Activated gamma-delta T cell treated with Interleukin-2 at 50 U/mL for 16 hours (primary cell): ENCODE data around the gene NLRP6.
"Not testable (repeated sequence)": the region's sequence is repeated elsewhere in the genome, so short reads cannot be mapped to it uniquely, and the experiment has no call there.

Experiments used
- DNase-seq: peaks from one replicate; pipeline ENCODE4 v3.0.0-alpha.2; 2020

NLRP6 gene

GRCh38 chr11:311013-311748 is 33.0 kb downstream of the NLRP6 start:
- not testable (repeated sequence) for DNase-seq

DNA sequence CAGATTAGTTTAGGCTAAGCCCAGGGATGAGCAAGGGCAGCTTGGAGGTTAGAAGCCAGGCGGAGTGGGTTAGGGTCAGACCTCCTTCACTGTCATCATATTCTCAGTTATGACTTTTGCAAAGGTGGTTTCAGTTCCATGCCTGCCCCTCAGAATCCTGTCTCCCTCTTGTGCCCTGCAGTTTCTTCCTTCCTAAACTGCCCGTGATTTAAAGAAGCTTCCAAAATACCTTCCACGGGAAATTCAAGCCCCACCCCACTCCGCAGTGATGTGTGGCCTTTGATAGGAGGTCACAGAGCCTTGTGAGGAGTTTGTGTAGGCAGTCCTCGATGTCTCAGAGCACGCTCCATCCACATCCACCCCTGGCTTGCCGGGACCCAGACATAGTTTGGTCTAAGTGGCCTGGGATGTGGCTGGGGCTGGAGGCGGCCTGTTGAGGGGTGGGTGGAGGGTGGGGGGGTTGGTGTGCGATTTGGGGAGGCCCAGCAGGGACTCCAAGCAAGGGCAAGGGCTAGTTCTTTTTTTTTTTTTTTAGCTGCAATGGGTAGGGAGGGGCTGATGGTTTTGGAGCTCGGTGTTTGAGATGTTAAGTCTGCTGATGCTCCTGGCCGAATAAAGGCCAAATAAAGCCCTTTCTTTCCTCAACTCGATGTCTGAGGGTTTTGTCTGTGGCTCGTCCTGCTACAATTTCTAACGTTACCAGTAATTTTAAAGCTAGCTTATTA is 34.0 kb downstream of the NLRP6 start:
- DNase-seq, result no peak

DNA sequence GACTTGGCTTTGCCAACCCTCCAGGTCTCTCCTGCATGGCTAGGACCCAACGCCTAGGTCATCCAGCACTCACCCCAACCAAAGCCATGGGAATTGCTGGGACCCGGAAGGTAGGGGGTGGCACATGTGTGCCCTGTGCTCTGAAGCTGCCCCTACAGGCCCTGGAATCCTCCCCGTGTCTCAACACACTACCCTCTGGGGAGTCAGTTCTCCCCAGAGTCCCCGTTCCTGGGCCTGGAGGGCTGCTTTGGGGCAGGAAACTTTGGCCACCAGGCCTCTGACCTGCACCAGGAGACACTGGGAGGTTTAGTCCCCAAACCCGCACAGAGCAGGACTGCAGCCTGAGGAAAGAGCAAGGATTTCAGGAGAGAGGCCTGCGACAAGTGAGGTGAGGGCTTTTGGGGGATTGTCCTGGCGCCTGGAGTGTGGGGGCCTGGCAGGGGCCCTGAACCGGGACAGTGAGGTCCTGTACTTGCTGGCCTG is 35.1 kb downstream of the NLRP6 start:
- DNase-seq, result no peak

GRCh38 chr11:313787-314553 is 35.8 kb downstream of the NLRP6 start, which contains the start of gene IFITM1:
IFITM1 (plus strand) TSS chr11:314040; CDS start chr11:314171, 131 bp downstream.
- peak; percentile 60 for DNase-seq

DNA sequence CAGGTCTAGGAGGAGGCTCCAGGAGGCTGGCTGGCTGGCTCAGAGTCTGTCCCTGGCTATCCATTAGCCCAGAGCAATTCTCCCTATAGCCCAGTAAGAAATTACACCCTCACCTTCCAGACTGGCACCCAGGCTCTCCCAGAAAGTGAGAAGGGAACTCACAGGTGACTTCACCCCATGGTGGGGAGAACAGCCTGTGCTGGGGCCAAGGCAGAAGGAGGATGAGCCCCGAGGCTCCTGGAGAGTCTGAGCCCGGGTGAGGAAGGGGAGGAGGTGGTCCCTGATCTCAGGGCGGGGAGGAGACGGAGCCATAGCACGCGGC is 36.3 kb downstream of the NLRP6 start:
- DNase-seq, result not testable (repeated sequence)

DNA sequence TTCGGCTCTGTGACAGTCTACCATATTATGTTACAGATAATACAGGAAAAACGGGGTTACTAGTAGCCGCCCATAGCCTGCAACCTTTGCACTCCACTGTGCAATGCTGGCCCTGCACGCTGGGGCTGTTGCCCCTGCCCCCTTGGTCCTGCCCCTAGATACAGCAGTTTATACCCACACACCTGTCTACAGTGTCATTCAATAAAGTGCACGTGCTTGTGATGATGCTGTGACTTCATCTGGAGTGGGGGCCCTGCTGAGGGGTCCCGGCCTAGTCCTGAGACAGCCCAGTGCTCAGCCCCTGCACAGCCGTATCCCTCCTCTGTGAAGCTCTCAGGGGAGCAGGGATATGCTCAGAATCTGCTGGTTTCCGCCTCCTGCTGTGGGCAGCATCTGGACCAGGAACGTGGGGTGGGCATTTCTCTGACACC is 36.9 kb downstream of the NLRP6 start:
- no peak for DNase-seq

- DNase-seq, result no peak
Observed at GRCh38 chr11:315516-315994, 37.3 kb downstream of the NLRP6 start.

GRCh38 chr11:316031-316701 is 38.0 kb downstream of the NLRP6 start:
- DNase-seq, result no peak

DNA sequence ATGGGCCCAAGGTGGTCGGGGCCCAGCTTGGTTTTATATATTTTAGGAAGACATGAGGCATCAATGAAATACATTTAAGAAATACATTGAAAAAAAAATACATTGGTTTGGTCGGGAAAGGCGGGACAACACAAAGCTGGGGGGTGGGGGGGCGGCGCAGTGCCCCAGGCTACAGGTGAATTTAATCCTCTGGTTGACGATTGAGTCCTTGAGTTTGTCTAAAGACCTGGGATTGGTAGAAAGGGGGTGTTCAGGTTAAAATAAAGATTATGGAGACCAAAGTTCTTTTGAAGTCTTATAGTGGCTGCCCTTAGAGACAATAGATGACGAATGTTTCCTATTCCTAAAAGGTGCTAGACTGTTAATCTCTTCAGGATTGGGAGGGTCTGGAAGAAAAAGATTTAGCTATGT is 38.7 kb downstream of the NLRP6 start:
- no peak for DNase-seq

DNA sequence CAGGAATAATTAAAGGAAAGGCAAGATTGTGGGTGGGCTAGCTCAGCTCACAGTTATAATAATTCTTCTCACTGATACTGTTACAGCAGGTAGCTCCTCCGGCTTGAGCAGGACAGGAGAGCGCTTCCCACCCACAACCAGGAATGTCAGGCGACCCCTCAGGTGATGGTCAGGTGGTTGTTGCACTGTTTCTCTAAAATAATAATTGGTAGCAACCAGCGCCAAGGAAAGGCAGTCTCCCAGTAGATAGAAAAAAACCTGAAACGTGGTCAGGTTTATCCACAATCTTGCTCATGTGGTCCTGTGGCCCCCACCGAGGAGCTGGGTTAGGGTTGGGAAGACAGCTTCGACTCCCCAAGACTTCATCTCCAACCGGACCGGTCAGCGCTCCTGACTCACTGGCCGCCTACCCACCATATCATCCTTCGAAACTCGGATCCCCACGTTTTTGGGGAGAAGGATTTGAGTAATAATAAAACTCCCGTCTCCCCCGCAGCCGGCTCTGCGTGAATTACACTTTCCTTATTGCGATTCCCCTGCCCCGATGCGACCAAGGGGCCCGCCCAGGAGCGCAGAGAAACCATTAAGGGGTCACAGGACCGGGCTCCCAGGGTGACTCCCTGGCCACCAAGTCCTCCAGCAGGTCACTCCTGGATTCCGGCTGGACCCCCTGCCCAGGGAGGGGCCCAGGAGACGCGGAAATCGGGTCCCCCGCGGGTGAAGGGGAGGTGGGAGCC is 39.6 kb downstream of the NLRP6 start:
- DNase-seq, result not testable (repeated sequence)

GRCh38 chr11:318405-319120 is 40.4 kb downstream of the NLRP6 start:
- DNase-seq, result not testable (repeated sequence)

GRCh38 chr11:319121-319887 is 41.1 kb downstream of the NLRP6 start:
- not testable (repeated sequence) for DNase-seq

DNA sequence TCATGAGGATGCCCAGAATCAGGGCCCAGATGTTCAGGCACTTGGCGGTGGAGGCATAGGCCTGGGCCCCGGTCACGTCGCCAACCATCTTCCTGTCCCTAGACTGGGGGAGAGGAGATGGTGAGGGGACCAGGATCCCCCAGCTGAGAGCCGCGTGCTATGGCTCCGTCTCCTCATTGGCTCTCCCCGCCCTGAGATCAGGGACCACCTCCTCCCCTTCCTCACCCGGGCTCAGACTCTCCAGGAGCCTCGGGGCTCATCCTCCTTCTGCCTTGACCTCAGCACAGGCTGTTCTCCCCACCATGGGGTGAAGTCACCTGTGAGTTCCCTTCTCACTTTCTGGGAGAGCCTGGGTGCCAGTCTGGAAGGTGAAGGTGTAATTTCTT is 41.7 kb downstream of the NLRP6 start:
- not testable (repeated sequence) for DNase-seq

DNA sequence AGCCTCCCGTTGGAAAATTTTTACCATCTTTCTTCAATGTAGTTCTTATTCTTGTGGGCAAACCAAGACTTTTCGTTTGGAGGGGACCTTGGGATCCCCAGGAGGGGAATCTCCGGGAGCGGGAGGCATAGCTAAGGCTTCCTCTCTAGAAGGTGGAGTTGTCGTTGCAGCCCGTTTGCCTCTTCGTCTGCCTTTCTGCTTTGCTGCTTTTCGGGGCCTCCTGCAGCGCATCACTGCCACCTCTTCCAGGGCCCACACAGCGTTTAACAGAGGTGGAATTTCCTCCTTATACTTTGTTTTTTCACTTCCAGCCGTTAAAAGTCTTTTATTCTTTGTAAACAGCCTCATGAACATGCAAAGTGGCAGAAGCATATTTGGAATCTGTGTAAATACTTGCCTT is 45.9 kb downstream of the NLRP6 start:
- DNase-seq, result no peak

GRCh38 chr11:324593-325517 is 46.6 kb downstream of the NLRP6 start:
- DNase-seq, result not testable (repeated sequence)

GRCh38 chr11:325796-326591 is 47.8 kb downstream of the NLRP6 start:
- DNase-seq, result no peak

GRCh38 chr11:326592-326841 is 48.3 kb downstream of the NLRP6 start:
- DNase-seq, result no peak

GRCh38 chr11:326842-327580 is 48.8 kb downstream of the NLRP6 start:
- DNase-seq, result peak; percentile 61
